T-helper 1 cell treated with Interleukin-12 subunit alpha and Interleukin-12 subunit beta and Interleukin-4 antibody, amounts not matched to agents 30 μg/mL and 1 μg/mL, for 36 hours (primary cell): ENCODE data around the gene FMR1NB.

Experiments used
- H3K27ac Mint-ChIP-seq: one replicate; pipeline ENCODE4 v1.8.0; 2021; ENCODE audit warnings: mild to moderate bottlenecking, mixed read lengths
- H3K27me3 Mint-ChIP-seq: one replicate; pipeline ENCODE4 v1.8.0; 2021; ENCODE audit warnings: low read depth, mixed read lengths
- H3K36me3 Mint-ChIP-seq: one replicate; pipeline ENCODE4 v1.8.0; 2021; ENCODE audit warnings: low read depth, mixed read lengths
- H3K4me1 Mint-ChIP-seq: one replicate; pipeline ENCODE4 v1.8.0; 2021; ENCODE audit warnings: low read depth, mixed read lengths
- H3K4me3 Mint-ChIP-seq: one replicate; pipeline ENCODE4 v1.8.0; 2021; ENCODE audit warnings: mild to moderate bottlenecking, moderate library complexity, mixed read lengths
- H3K9me3 Mint-ChIP-seq: one replicate; pipeline ENCODE4 v1.8.0; 2021; ENCODE audit warnings: mixed read lengths

Gene FMR1NB

DNA sequence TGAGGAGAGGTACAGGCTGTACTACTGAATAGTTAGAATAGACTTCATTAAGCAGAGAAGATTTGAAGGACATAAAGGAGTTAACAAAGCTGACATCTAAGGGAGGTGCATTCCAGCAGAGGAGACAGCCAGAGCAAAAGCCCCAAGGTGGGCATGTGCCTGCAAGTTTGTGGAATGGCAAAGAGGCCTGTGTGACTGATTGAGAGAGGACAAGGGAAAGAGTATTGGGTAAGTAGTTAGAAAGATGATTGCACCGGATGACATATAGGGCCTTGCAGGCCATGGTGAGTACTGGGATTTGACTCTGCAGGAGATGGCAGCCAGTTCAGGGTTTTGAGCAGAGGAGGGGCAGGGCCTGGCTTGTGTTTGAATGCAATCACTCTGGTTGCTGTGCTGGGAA lies 55.9 kb downstream of the FMR1NB start:
- H3K4me3 Mint-ChIP-seq = no peak overlapping the region
- H3K9me3 Mint-ChIP-seq = no peaks in the 10 kb centered on the region
- H3K4me1 Mint-ChIP-seq = no peaks in the 10 kb centered on the region
- no peak overlapping the region for H3K27ac Mint-ChIP-seq
- no peaks in the 10 kb centered on the region for H3K36me3 Mint-ChIP-seq
- no peaks in the 10 kb centered on the region for H3K27me3 Mint-ChIP-seq

GRCh38 chrX:148043271-148043855 lies 62.2 kb downstream of the FMR1NB start:
- Mint-ChIP-seq H3K9me3 (no peaks in the 10 kb centered on the region), H3K4me3 (no peak overlapping the region), H3K27me3 (no peaks in the 10 kb centered on the region), H3K36me3 (no peaks in the 10 kb centered on the region), H3K4me1 (no peaks in the 10 kb centered on the region), H3K27ac (no peak overlapping the region)

- Mint-ChIP-seq H3K9me3 (no peaks in the 10 kb centered on the region), H3K4me3 (no peak overlapping the region), H3K4me1 (no peaks in the 10 kb centered on the region), H3K36me3 (no peaks in the 10 kb centered on the region), H3K27ac (no peak overlapping the region), H3K27me3 (no peaks in the 10 kb centered on the region)
Observed at GRCh38 chrX:148047200-148047599, 66.1 kb downstream of the FMR1NB start.

DNA sequence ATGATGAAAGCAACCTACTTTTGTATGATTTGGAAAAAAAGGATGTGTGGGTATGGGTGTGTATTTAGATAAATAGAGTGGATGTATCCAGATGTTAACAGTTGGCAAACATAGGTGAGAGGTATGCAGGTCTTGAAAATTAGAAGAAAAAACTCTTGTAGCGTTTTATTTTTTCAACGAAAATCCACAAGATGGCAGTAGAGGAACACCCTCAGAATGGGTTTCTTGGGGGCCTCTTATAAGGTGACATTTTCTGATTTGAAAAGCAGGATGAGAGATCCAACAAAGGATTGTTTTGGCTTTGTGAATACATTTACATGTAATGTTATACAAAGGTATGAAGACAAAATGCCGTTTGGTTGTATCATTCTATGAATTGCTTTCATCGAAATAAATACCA lies 68.3 kb downstream of the FMR1NB start:
- no peak overlapping the region for H3K27ac Mint-ChIP-seq

GRCh38 chrX:148051973-148052372 lies 70.8 kb downstream of the FMR1NB start:
- H3K27ac Mint-ChIP-seq = no peak overlapping the region
- no peaks in the 10 kb centered on the region for H3K36me3 Mint-ChIP-seq
- no peaks in the 10 kb centered on the region for H3K4me1 Mint-ChIP-seq
- H3K9me3 Mint-ChIP-seq = no peaks in the 10 kb centered on the region
- H3K4me3 Mint-ChIP-seq = no peak overlapping the region
- no peaks in the 10 kb centered on the region for H3K27me3 Mint-ChIP-seq

More for the DNA sequence above, 68.3 kb downstream of the FMR1NB start:
- Mint-ChIP-seq H3K4me1 (no peaks in the 10 kb centered on the region), H3K4me3 (no peak overlapping the region), H3K9me3 (no peaks in the 10 kb centered on the region), H3K27me3 (no peaks in the 10 kb centered on the region), H3K36me3 (no peaks in the 10 kb centered on the region)

DNA sequence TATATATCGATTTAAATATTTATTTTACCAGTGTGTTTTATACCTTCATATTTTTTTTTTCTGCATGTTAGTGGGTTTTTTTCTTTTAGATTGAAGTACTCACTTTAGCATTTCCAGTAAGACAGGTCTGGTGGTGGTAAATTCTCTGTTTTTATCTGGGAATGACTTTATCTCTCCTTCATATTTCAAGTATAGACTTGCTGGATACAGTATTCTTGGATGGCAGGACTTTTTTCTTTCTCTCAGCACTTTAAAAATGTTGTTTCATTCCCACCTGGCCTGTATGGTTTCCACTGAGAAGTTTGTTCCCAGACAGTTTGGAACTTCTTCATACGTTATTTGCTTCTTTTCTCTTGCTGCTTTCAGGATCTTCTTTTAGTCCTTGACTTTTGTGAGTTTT lies 86.1 kb downstream of the FMR1NB start:
- Mint-ChIP-seq H3K4me3 (no peak overlapping the region), H3K9me3 (no peaks in the 10 kb centered on the region), H3K36me3 (no peaks in the 10 kb centered on the region), H3K27me3 (no peaks in the 10 kb centered on the region), H3K4me1 (no peaks in the 10 kb centered on the region), H3K27ac (no peak overlapping the region)

- Mint-ChIP-seq H3K36me3 (no peaks in the 10 kb centered on the region), H3K27me3 (no peaks in the 10 kb centered on the region), H3K9me3 (no peaks in the 10 kb centered on the region), H3K4me1 (no peaks in the 10 kb centered on the region), H3K27ac (no peak overlapping the region), H3K4me3 (no peak overlapping the region)
Observed at GRCh38 chrX:148069759-148070503, 88.8 kb downstream of the FMR1NB start.

DNA sequence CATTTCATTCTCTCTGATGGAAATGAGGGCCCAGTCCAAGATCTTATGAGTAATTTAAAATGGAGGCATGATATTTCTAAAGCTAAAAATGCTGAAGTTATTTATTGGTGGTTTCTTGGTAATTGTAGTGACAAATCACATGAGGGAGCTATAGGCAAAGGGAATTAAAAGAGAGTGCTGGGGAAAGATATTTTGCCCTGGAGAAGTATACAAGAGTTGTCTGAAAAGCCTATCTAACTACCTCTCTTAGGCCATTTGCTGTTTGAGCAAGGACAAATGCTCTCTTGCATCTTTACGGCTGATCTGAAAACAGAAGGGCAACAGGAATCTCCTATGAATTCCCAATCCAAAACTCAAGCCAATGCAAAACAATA lies 89.4 kb downstream of the FMR1NB start:
- Mint-ChIP-seq H3K27me3 (no peaks in the 10 kb centered on the region), H3K4me1 (no peaks in the 10 kb centered on the region), H3K9me3 (no peaks in the 10 kb centered on the region), H3K27ac (no peak overlapping the region), H3K36me3 (no peaks in the 10 kb centered on the region), H3K4me3 (no peak overlapping the region)
